ENCODE data around the gene CD276.

DNA sequence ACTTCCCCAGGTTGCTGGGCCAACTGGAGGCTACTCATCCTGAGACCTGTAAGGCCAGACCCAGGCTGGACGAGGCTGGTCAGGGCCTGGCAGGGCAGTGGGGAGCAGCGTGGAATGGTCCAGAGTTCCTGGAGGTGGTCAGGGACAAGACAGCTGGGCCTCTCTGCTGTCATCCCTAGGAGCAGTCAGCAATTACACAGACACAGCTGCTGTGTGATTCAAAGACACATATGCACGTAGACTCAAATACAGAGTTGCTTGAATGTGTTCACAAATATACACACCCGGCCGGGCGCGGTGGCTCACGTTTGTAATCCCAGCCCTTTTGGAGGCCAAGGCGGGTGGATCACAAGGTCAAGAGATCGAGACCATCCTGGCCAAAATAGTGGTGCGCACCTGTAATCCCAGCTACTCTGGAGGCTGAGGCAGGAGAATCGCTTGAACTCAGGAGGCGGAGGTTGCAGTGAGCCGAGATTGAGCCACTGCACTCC lies 1.5 kb upstream of the CD276 start:
- TF ChIP-seq TAF1 (IDR thresholded peaks at IDR 0.05; ENCODE audit: low read depth) (no peak), TEAD4 (IDR thresholded peaks at IDR 0.05) (no peak), RAD21 (IDR thresholded peaks at IDR 0.05; ENCODE audit: low read depth) (no peak), EP300 (IDR thresholded peaks at IDR 0.05; ENCODE audit: borderline replicate concordance) (no peak), EGR1 (IDR thresholded peaks at IDR 0.05) (no peak), ZBTB7A (IDR thresholded peaks at IDR 0.05; ENCODE audit: low read depth) (no peak), CEBPB (IDR thresholded peaks at IDR 0.05) (no peak), CREB1 (IDR thresholded peaks at IDR 0.05; ENCODE audit: low read depth) (no peak)
- TF ChIP-seq, protein P1, sequence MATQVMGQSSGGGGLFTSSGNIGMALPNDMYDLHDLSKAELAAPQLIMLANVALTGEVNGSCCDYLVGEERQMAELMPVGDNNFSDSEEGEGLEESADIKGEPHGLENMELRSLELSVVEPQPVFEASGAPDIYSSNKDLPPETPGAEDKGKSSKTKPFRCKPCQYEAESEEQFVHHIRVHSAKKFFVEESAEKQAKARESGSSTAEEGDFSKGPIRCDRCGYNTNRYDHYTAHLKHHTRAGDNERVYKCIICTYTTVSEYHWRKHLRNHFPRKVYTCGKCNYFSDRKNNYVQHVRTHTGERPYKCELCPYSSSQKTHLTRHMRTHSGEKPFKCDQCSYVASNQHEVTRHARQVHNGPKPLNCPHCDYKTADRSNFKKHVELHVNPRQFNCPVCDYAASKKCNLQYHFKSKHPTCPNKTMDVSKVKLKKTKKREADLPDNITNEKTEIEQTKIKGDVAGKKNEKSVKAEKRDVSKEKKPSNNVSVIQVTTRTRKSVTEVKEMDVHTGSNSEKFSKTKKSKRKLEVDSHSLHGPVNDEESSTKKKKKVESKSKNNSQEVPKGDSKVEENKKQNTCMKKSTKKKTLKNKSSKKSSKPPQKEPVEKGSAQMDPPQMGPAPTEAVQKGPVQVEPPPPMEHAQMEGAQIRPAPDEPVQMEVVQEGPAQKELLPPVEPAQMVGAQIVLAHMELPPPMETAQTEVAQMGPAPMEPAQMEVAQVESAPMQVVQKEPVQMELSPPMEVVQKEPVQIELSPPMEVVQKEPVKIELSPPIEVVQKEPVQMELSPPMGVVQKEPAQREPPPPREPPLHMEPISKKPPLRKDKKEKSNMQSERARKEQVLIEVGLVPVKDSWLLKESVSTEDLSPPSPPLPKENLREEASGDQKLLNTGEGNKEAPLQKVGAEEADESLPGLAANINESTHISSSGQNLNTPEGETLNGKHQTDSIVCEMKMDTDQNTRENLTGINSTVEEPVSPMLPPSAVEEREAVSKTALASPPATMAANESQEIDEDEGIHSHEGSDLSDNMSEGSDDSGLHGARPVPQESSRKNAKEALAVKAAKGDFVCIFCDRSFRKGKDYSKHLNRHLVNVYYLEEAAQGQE (IDR thresholded peaks at IDR 0.05; ENCODE audit: low read depth) = no peak
- TF ChIP-seq, protein P2, sequence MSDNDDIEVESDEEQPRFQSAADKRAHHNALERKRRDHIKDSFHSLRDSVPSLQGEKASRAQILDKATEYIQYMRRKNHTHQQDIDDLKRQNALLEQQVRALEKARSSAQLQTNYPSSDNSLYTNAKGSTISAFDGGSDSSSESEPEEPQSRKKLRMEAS (IDR thresholded peaks at IDR 0.05) = no peak
- TF ChIP-seq, protein P3, sequence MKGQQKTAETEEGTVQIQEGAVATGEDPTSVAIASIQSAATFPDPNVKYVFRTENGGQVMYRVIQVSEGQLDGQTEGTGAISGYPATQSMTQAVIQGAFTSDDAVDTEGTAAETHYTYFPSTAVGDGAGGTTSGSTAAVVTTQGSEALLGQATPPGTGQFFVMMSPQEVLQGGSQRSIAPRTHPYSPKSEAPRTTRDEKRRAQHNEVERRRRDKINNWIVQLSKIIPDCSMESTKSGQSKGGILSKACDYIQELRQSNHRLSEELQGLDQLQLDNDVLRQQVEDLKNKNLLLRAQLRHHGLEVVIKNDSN (IDR thresholded peaks at IDR 0.05) = no peak
